ENCODE results near the gene TPP2. TPM values are rescaled to one million over a fixed set of nuclear protein-coding genes. Genes with fewer than 3 reads are reported as not detected.
A peak's percentile ranks its signal among the peaks of the same experiment; 100 is the strongest.

TPP2 gene
- total RNA-seq, 1 experiment from 2014 or later: 35.1 TPM

GRCh38 chr13:102701331-102701730 is 104.5 kb downstream of the TPP2 start:
- Histone ChIP-seq H3F3A (ENCODE audit: insufficient read depth, low read depth) (peaks cover 36% of the 10 kb centered on the region), H3K79me2 (ENCODE audit: low read depth) (no peaks in the 10 kb centered on the region), H2AFZ (no peak overlapping the region), H3K4me1 (replicated peaks; ENCODE audit: insufficient read depth) (peaks cover 45% of the 10 kb centered on the region), H3K9me3 (ENCODE audit: insufficient read depth, low read depth) (no peaks in the 10 kb centered on the region), H3K36me3 (ENCODE audit: low read depth) (no peaks in the 10 kb centered on the region), H3K4me3 (no peak overlapping the region), H3K9me2 (ENCODE audit: insufficient read depth) (no peaks in the 10 kb centered on the region), H3K4me2 (no peak overlapping the region), H4K20me1 (ENCODE audit: insufficient read depth) (no peaks in the 10 kb centered on the region), H3K27me3 (ENCODE audit: insufficient read depth, low read depth) (no peaks in the 10 kb centered on the region), H3K27ac (no peak overlapping the region)
- POLR2A ChIA-PET (ENCODE audit: unreplicated experiment): no interaction called here
- no TSS peak for BruUV-seq (replicated peaks)
- CTCF ChIA-PET: no interaction called here
- TF ChIP-seq CTCF (conservative IDR thresholded peaks at IDR 0.05) (no peak), EZH2 (IDR thresholded peaks at IDR 0.05; ENCODE audit: low read depth) (no peak)
- DNase-seq: no peak
- intact Hi-C loops (cut with micrococcal nuclease; ENCODE audit: unreplicated experiment): no loop called here

GRCh38 chr13:102702965-102703725 is 106.4 kb downstream of the TPP2 start:
- POLR2A ChIA-PET (ENCODE audit: unreplicated experiment): no interaction called here
- H3K4me3 ChIP-seq: no peak overlapping the region
- BruUV-seq (replicated peaks): no TSS peak
- CTCF ChIA-PET: interaction anchor here (0.6 kb wide), 1 partner anchor 51 kb away, joined by 3 read pairs; no protein-coding TSS in a partner anchor
- H4K20me1 ChIP-seq (ENCODE audit: insufficient read depth): no peaks in the 10 kb centered on the region
- H3F3A ChIP-seq (ENCODE audit: insufficient read depth, low read depth): peaks cover 47% of the 10 kb centered on the region
- peak overlapping the region; percentile 68 for H3K4me2 ChIP-seq
- no peak overlapping the region for H2AFZ ChIP-seq
- intact Hi-C loops (cut with micrococcal nuclease; ENCODE audit: unreplicated experiment): no loop called here
- DNase-seq: no peak
- no peaks in the 10 kb centered on the region for H3K9me3 ChIP-seq (ENCODE audit: insufficient read depth, low read depth)
- no peak for TF ChIP-seq EZH2 (IDR thresholded peaks at IDR 0.05; ENCODE audit: low read depth)
- TF ChIP-seq CTCF (conservative IDR thresholded peaks at IDR 0.05): no peak
- no peaks in the 10 kb centered on the region for H3K9me2 ChIP-seq (ENCODE audit: insufficient read depth)
- H3K36me3 ChIP-seq (ENCODE audit: low read depth): no peaks in the 10 kb centered on the region
- no peaks in the 10 kb centered on the region for H3K79me2 ChIP-seq (ENCODE audit: low read depth)
- H3K27ac ChIP-seq: peak overlapping the region; percentile 69
- peaks cover 63% of the 10 kb centered on the region for H3K4me1 ChIP-seq (replicated peaks; ENCODE audit: insufficient read depth)
- no peaks in the 10 kb centered on the region for H3K27me3 ChIP-seq (ENCODE audit: insufficient read depth, low read depth)

- Histone ChIP-seq H3K27me3 (ENCODE audit: insufficient read depth, low read depth) (no peaks in the 10 kb centered on the region), H3K9me2 (ENCODE audit: insufficient read depth) (no peaks in the 10 kb centered on the region), H3F3A (ENCODE audit: insufficient read depth, low read depth) (peaks cover 47% of the 10 kb centered on the region), H3K36me3 (ENCODE audit: low read depth) (no peaks in the 10 kb centered on the region), H3K4me2 (peak overlapping the region; percentile 68), H3K27ac (peak overlapping the region; percentile 69), H3K4me1 (replicated peaks; ENCODE audit: insufficient read depth) (peaks cover 67% of the 10 kb centered on the region), H3K79me2 (ENCODE audit: low read depth) (no peaks in the 10 kb centered on the region), H3K9me3 (ENCODE audit: insufficient read depth, low read depth) (no peaks in the 10 kb centered on the region), H2AFZ (no peak overlapping the region), H4K20me1 (ENCODE audit: insufficient read depth) (no peaks in the 10 kb centered on the region), H3K4me3 (no peak overlapping the region)
- DNase-seq: no peak
- ChIA-PET CTCF (interaction anchor here (0.6 kb wide), 1 partner anchor 51 kb away, joined by 3 read pairs; no protein-coding TSS in a partner anchor), POLR2A (ENCODE audit: unreplicated experiment) (no interaction called here)
- no peak for TF ChIP-seq CTCF (conservative IDR thresholded peaks at IDR 0.05)
- TF ChIP-seq EZH2 (IDR thresholded peaks at IDR 0.05; ENCODE audit: low read depth): no peak
- intact Hi-C loops (cut with micrococcal nuclease; ENCODE audit: unreplicated experiment): no loop called here
- BruUV-seq (replicated peaks): no TSS peak
Measured at GRCh38 chr13:102703726-102704035, 106.9 kb downstream of the TPP2 start.
